Measurements from ENCODE around the gene TNS3. TPM values are rescaled to one million over a fixed set of nuclear protein-coding genes. Genes with fewer than 3 reads are reported as not detected.

TNS3 gene
- total and polyA plus RNA-seq, 2 of the 13 experiments (the other 11 are each of a cell fraction or from before 2014, with no cell fraction given), result 52.9 to 55.7 TPM

GRCh38 chr7:47622946-47623640 is 41.2 kb upstream of the TNS3 start (continued):
- no peak for TF ChIP-seq MAFG (CRISPR knock-in tag; IDR thresholded peaks at IDR 0.05)
- TF ChIP-seq ZNF629 (CRISPR knock-in tag; conservative IDR thresholded peaks at IDR 0.05), result 0 out of 2 replicates have a peak, but pooled peaks have one; percentile 25
- no peak for TF ChIP-seq ZNF333 (CRISPR knock-in tag; IDR thresholded peaks at IDR 0.05; ENCODE audit: borderline replicate concordance)
- no peak for TF ChIP-seq SP2 (CRISPR knock-in tag; IDR thresholded peaks at IDR 0.05)
- TF ChIP-seq ZNF879 (CRISPR knock-in tag; IDR thresholded peaks at IDR 0.05), result no peak
- peak; percentile 70; the same call in 1 of the 2 replicates for TF ChIP-seq MIER2 (CRISPR knock-in tag; IDR thresholded peaks at IDR 0.05)
- 0 out of 2 replicates have a peak, but pooled peaks have one; percentile 24 for TF ChIP-seq RCOR2 (CRISPR knock-in tag; IDR thresholded peaks at IDR 0.05)
- no peak for TF ChIP-seq POGK (CRISPR knock-in tag; conservative IDR thresholded peaks at IDR 0.05)
- no peak for TF ChIP-seq ZNF354B (CRISPR knock-in tag; IDR thresholded peaks at IDR 0.05)
- no peak for TF ChIP-seq GLI4 (CRISPR knock-in tag; IDR thresholded peaks at IDR 0.05; ENCODE audit: borderline replicate concordance)
- no peak for TF ChIP-seq ZNF512B (CRISPR knock-in tag; IDR thresholded peaks at IDR 0.05; ENCODE audit: borderline replicate concordance)
- TF ChIP-seq ZNF513 (CRISPR knock-in tag; conservative IDR thresholded peaks at IDR 0.05), result no peak
- TF ChIP-seq GTF3A (CRISPR knock-in tag; conservative IDR thresholded peaks at IDR 0.05), result no peak
- TF ChIP-seq ERF (CRISPR knock-in tag; IDR thresholded peaks at IDR 0.05), result peak; percentile 48; the same call in 1 of the 2 replicates
- no peak for TF ChIP-seq DDIT3 (CRISPR knock-in tag; IDR thresholded peaks at IDR 0.05)
- TF ChIP-seq ZNF674 (CRISPR knock-in tag; IDR thresholded peaks at IDR 0.05; ENCODE audit: low read depth), result no peak
- no peak for TF ChIP-seq ZNF292 (CRISPR knock-in tag; IDR thresholded peaks at IDR 0.05; ENCODE audit: borderline replicate concordance, low read depth)
- TF ChIP-seq MEIS1 (CRISPR knock-in tag; IDR thresholded peaks at IDR 0.05; ENCODE audit: borderline replicate concordance), result no peak
- no peak for TF ChIP-seq NPAS2 (CRISPR knock-in tag; IDR thresholded peaks at IDR 0.05; ENCODE audit: borderline replicate concordance)
- TF ChIP-seq ZNF281 (CRISPR knock-in tag; IDR thresholded peaks at IDR 0.05; ENCODE audit: borderline replicate concordance), result no peak

All from HepG2 (cell line).